SU-DHL-6 (cell line): ENCODE results near the gene ARMH3.

ENCODE experiments used
- H2AFZ ChIP-seq: fragments of 200-600 bp; sonication (generic); 2 replicates; pipeline ENCODE4 v1.6.1; 2014; ENCODE audit warnings: low read depth, mild to moderate bottlenecking, moderate library complexity, mixed read lengths, antibody characterized with exemption, low read length; ENCODE audit not compliant: severe bottlenecking
- H3F3A ChIP-seq: fragments of 200-600 bp; shearing (Covaris generic); 2 replicates; pipeline ENCODE4 v1.6.0; 2016; ENCODE audit warnings: antibody characterized with exemption, mild to moderate bottlenecking; ENCODE audit not compliant: insufficient read depth
- H3K27ac ChIP-seq: fragments of 200-600 bp; sonication (generic); 2 replicates; pipeline ENCODE4 v1.5.1; 2016; ENCODE audit warnings: low read depth, mild to moderate bottlenecking, low read length, moderate library complexity, mixed read lengths
- H3K27me3 ChIP-seq: fragments of 200-600 bp; sonication (generic), shearing (Covaris generic); 2 replicates; pipeline ENCODE4 v1.6.0; 2014; ENCODE audit warnings: mild to moderate bottlenecking, low read length
- H3K36me3 ChIP-seq: fragments of 200-600 bp; sonication (generic); 2 replicates; pipeline ENCODE4 v1.6.1; 2014; ENCODE audit warnings: mild to moderate bottlenecking, low read length, mixed read lengths
- H3K4me2 ChIP-seq: fragments of 300-600, 200-600 bp; shearing (Covaris generic), sonication (generic); 2 replicates; pipeline ENCODE4 v1.6.0; 2014; ENCODE audit warnings: low read length, low read depth, mild to moderate bottlenecking; ENCODE audit not compliant: poor library complexity, severe bottlenecking
- H3K4me3 ChIP-seq: fragments of 200-600 bp; sonication (generic); 2 replicates; pipeline ENCODE4 v1.5.1; 2014; ENCODE audit warnings: antibody characterized with exemption, low read length, mild to moderate bottlenecking, mixed read lengths; ENCODE audit not compliant: insufficient read depth, poor library complexity, severe bottlenecking
- H3K79me2 ChIP-seq: fragments of 200-600 bp; sonication (generic); 2 replicates; pipeline ENCODE4 v1.6.1; 2014; ENCODE audit warnings: mild to moderate bottlenecking, low read length, moderate library complexity; ENCODE audit not compliant: insufficient read depth
- H3K9ac ChIP-seq: fragments of 200-600 bp; sonication (generic); 2 replicates; pipeline ENCODE4 v1.7.0; 2014; ENCODE audit warnings: mild to moderate bottlenecking, low read length
- H3K9me2 ChIP-seq: fragments of 200-600 bp; sonication (generic); replicated peaks from 2 replicates; pipeline ENCODE4 v1.6.1; 2014; ENCODE audit warnings: low read length; ENCODE audit not compliant: insufficient read depth
- H3K9me3 ChIP-seq: fragments of 200-600 bp; sonication (generic); 2 replicates; pipeline ENCODE4 v1.6.1; 2014; ENCODE audit warnings: low read length, mixed read lengths; ENCODE audit not compliant: insufficient read depth
- H4K20me1 ChIP-seq: fragments of 200-600 bp; sonication (generic); 2 replicates; pipeline ENCODE4 v1.6.1; 2014; ENCODE audit warnings: low read depth, mild to moderate bottlenecking, antibody characterized with exemption, low read length, moderate library complexity, mixed read lengths
- CTCF ChIP-seq: fragments of 200-600 bp; sonication (generic); IDR thresholded peaks from one replicate; pipeline ENCODE4 v1.5.1; 2017; ENCODE audit warnings: antibody characterized with exemption, mild to moderate bottlenecking, low read length, moderate library complexity; ENCODE audit not compliant: insufficient read depth, poor library complexity, severe bottlenecking
- EZH2phosphoT487 ChIP-seq: fragments of 200-600 bp; sonication (generic), shearing (Covaris generic); conservative IDR thresholded peaks from 2 replicates; pipeline ENCODE4 v1.6.1; 2018; ENCODE audit warnings: mild to moderate bottlenecking, antibody characterized with exemption, low read length, moderate library complexity, mixed read lengths

ARMH3 gene

GRCh38 chr10:101968940-101969321, 87.0 kb downstream of the ARMH3 start:
- Histone ChIP-seq H3K9ac (peak overlapping the region; percentile 37; the same call in 1 of the 2 replicates), H3K36me3 (0 out of 2 replicates have a peak, but pooled peaks cover 6% of the 10 kb centered on the region), H3F3A (peaks cover 6% of the 10 kb centered on the region), H3K27ac (peak overlapping the region; percentile 91), H3K27me3 (no peaks in the 10 kb centered on the region), H3K4me3 (peak overlapping the region; percentile 42), H4K20me1 (no peaks in the 10 kb centered on the region), H3K9me3 (no peaks in the 10 kb centered on the region), H3K4me2 (peak overlapping the region; percentile 64), H2AFZ (no peak overlapping the region), H3K9me2 (no peaks in the 10 kb centered on the region), H3K79me2 (no peaks in the 10 kb centered on the region)
- TF ChIP-seq EZH2phosphoT487 (no peak), CTCF (no peak)

- Histone ChIP-seq H3K27ac (peak overlapping the region; percentile 91), H3F3A (peaks cover 6% of the 10 kb centered on the region), H3K9ac (no peak overlapping the region), H3K36me3 (0 out of 2 replicates have a peak, but pooled peaks cover 6% of the 10 kb centered on the region), H3K27me3 (no peaks in the 10 kb centered on the region), H3K79me2 (no peaks in the 10 kb centered on the region), H2AFZ (no peak overlapping the region), H3K9me2 (no peaks in the 10 kb centered on the region), H3K9me3 (no peaks in the 10 kb centered on the region), H3K4me3 (peak overlapping the region; percentile 42), H3K4me2 (peak overlapping the region; percentile 64), H4K20me1 (no peaks in the 10 kb centered on the region)
- no peak for TF ChIP-seq EZH2phosphoT487
- no peak for TF ChIP-seq CTCF
Measured at GRCh38 chr10:101968286-101968939, 87.6 kb downstream of the ARMH3 start.

GRCh38 chr10:101967713-101968112, 88.3 kb downstream of the ARMH3 start:
- Histone ChIP-seq H3K9me3 (no peaks in the 10 kb centered on the region), H4K20me1 (no peaks in the 10 kb centered on the region), H3K36me3 (0 out of 2 replicates have a peak, but pooled peaks cover 6% of the 10 kb centered on the region), H3K9ac (no peak overlapping the region), H3K27ac (peak overlapping the region; percentile 91), H3K79me2 (no peaks in the 10 kb centered on the region), H3K4me2 (no peak overlapping the region), H3K9me2 (no peaks in the 10 kb centered on the region), H3F3A (peaks cover 6% of the 10 kb centered on the region), H3K27me3 (no peaks in the 10 kb centered on the region), H3K4me3 (no peak overlapping the region), H2AFZ (no peak overlapping the region)
- TF ChIP-seq EZH2phosphoT487 = no peak
- TF ChIP-seq CTCF = no peak
